ENCODE measurements around the gene MTHFD1L. TPM values are rescaled to one million over a fixed set of nuclear protein-coding genes. Genes with fewer than 3 reads are reported as not detected.

The MTHFD1L gene
- total RNA-seq, 4 donors from 2014 or later = 2.4 to 19.2 (median 8.0) TPM

DNA sequence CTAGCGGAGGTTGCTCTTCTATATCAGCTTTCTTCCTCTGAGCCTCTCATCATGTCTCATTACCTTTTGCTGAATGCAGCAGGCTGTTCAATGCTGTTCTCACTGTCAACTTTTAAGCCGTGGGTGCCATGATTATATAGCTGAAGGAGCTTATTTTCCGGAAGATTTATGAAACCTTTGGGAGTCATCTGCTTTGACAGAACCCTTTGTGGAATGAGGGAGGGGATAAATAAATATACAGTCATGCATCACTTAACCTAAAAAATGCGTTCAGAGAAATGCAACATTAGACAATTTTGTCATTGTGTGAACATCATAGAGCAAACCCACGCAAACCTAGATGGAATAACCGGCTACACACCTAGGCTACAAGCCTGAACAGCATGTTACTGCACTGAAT is 272.0 kb downstream of the MTHFD1L start:
- no peak overlapping the region for H3K4me3 ChIP-seq
- H3K36me3 ChIP-seq = no peaks in the 10 kb centered on the region
- no peaks in the 10 kb centered on the region for H3K27me3 ChIP-seq
- intact Hi-C loops (cut with DNase I) = no loop called here
- no peaks in the 10 kb centered on the region for H3K9me3 ChIP-seq
- WGBS, 2 donors = 43 to 69% methylated on average over 6 of the region's 6 CpGs
- H3K27ac ChIP-seq = no peak overlapping the region
- peaks cover 0 to 14% (median 3%) of the 10 kb centered on the region in 3 donors for H3K4me1 ChIP-seq
- no peak for DNase-seq
- TF ChIP-seq, protein P1, sequence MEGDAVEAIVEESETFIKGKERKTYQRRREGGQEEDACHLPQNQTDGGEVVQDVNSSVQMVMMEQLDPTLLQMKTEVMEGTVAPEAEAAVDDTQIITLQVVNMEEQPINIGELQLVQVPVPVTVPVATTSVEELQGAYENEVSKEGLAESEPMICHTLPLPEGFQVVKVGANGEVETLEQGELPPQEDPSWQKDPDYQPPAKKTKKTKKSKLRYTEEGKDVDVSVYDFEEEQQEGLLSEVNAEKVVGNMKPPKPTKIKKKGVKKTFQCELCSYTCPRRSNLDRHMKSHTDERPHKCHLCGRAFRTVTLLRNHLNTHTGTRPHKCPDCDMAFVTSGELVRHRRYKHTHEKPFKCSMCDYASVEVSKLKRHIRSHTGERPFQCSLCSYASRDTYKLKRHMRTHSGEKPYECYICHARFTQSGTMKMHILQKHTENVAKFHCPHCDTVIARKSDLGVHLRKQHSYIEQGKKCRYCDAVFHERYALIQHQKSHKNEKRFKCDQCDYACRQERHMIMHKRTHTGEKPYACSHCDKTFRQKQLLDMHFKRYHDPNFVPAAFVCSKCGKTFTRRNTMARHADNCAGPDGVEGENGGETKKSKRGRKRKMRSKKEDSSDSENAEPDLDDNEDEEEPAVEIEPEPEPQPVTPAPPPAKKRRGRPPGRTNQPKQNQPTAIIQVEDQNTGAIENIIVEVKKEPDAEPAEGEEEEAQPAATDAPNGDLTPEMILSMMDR (IDR thresholded peaks at IDR 0.05) = no peak
- no peak for TF ChIP-seq POLR2A (IDR thresholded peaks at IDR 0.05)

DNA sequence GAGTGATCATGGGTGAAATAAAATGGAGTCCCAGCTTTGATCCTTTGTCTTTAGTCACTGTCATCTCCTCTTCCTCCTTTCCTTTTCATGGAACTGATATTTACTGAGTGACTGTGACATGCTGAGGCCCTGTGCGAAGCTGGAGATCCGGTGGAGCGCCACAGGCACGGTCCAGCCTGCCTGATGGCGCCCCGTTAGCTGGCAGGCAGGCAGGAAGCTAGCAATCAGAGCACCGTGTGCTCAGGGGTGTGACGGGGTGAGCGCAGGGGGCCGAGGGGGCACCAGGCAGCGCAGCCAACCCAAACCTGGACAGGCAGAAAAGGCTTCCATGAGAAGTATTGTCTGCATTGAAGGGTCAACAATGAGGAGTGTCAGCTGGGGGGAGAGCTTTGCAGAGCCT is 274.0 kb downstream of the MTHFD1L start:
- DNase-seq = no peak
- WGBS, 2 donors = 92 to 94% methylated on average over 9 to 10 of the region's 11 CpGs
- Histone ChIP-seq H3K36me3 (no peaks in the 10 kb centered on the region), H3K4me1 (peaks cover 0 to 14% (median 3%) of the 10 kb centered on the region in 3 donors), H3K27me3 (no peaks in the 10 kb centered on the region), H3K27ac (no peak overlapping the region), H3K4me3 (no peak overlapping the region), H3K9me3 (no peaks in the 10 kb centered on the region)
- intact Hi-C loops (cut with DNase I) = no loop called here
- no peak for TF ChIP-seq POLR2A (IDR thresholded peaks at IDR 0.05)

DNA sequence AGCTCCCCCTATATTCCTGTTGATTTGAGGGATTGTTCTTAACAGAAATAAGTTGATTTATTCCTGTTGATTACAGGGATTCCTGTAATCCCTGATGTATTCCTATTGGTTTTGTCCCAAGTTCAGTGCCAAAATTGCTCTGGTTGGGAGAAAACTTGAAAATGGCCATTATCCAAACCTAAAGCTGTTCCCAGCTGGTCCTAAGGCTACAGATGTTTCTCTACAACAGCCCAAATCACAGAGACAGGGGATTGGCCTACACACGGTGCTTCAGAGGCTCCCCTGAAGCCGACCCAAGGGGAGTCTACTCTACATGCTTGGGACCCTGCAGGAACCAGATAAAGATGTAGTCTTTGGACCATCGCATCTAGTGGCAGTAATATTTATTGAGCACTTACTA is 275.3 kb downstream of the MTHFD1L start:
- TF ChIP-seq, protein P1 (IDR thresholded peaks at IDR 0.05) = no peak
- TF ChIP-seq POLR2A (IDR thresholded peaks at IDR 0.05) = no peak
- DNase-seq = no peak
- WGBS, 2 donors = 80 to 88% methylated on average over 3 of the region's 3 CpGs
- Histone ChIP-seq H3K4me3 (no peak overlapping the region), H3K36me3 (no peaks in the 10 kb centered on the region), H3K27me3 (no peaks in the 10 kb centered on the region), H3K4me1 (peaks cover 0 to 14% (median 3%) of the 10 kb centered on the region in 3 donors), H3K27ac (no peak overlapping the region), H3K9me3 (no peaks in the 10 kb centered on the region)
- intact Hi-C loops (cut with DNase I) = no loop called here

DNA sequence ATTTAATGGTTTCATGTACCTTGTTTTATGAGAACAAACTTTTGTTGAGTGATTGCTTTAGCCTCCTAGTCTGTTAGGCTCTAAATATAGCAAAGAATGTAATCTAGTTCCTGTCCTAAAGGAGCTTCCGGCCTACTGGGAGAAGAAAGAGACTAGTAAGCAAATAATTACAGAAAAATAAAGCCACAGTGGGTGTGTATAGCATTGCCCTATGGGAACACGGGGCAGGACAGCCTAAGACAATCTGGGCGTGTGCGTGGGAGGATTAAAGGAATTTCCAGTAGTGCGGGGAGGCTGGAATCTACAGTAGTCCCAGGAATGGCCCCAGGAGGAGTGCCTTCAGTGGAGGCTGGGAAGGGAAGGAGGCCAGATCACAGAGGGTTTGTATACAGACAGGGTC is 276.2 kb downstream of the MTHFD1L start:
- DNase-seq = no peak
- 40 to 62% methylated on average over 5 of the region's 5 CpGs for WGBS, 2 donors
- no peak for TF ChIP-seq POLR2A (IDR thresholded peaks at IDR 0.05)
- TF ChIP-seq, protein P1 (IDR thresholded peaks at IDR 0.05) = no peak

DNA sequence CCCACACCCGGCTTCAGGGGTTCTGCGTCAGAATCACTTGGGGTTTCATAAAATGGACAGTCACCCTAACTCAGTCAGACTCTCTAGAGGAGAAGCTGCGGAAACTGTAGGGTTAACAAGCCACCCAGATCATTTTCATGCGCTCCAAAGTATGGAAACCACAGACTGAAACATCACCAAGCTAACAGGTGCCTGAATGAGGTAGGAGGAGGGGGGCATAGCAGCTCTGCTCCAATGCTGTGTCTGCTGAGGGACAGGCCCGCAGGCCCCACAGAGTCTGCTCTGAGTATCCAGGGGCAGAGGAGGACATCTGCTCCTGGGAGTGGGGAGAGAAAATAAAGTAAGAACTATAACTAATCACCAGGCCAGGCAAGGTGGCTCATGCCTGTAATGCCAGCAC is 277.2 kb downstream of the MTHFD1L start:
- Histone ChIP-seq H3K9me3 (no peaks in the 10 kb centered on the region), H3K4me3 (no peak overlapping the region), H3K27me3 (no peaks in the 10 kb centered on the region), H3K36me3 (no peaks in the 10 kb centered on the region), H3K27ac (no peak overlapping the region), H3K4me1 (peaks cover 0 to 10% (median 3%) of the 10 kb centered on the region in 3 donors)
- no peak for TF ChIP-seq POLR2A (IDR thresholded peaks at IDR 0.05)
- TF ChIP-seq, protein P1 (IDR thresholded peaks at IDR 0.05) = no peak
- 87 to 93% methylated on average over 4 to 5 of the region's 5 CpGs for WGBS, 2 donors
- intact Hi-C loops (cut with DNase I) = no loop called here
- no peak for DNase-seq

More for the DNA sequence above, 276.2 kb downstream of the MTHFD1L start:
- H3K9me3 ChIP-seq = no peaks in the 10 kb centered on the region
- H3K4me1 ChIP-seq = peaks cover 0 to 10% (median 3%) of the 10 kb centered on the region in 3 donors
- no peak overlapping the region for H3K4me3 ChIP-seq
- H3K36me3 ChIP-seq = no peaks in the 10 kb centered on the region
- H3K27ac ChIP-seq = no peak overlapping the region
- no peaks in the 10 kb centered on the region for H3K27me3 ChIP-seq
- intact Hi-C loops (cut with DNase I) = no loop called here

GRCh38 chr6:151143337-151143736 is 277.8 kb downstream of the MTHFD1L start:
- Histone ChIP-seq H3K4me1 (peaks cover 0 to 10% (median 3%) of the 10 kb centered on the region in 3 donors), H3K27me3 (no peaks in the 10 kb centered on the region), H3K4me3 (no peak overlapping the region), H3K9me3 (no peaks in the 10 kb centered on the region), H3K36me3 (no peaks in the 10 kb centered on the region), H3K27ac (no peak overlapping the region)
- no peak for DNase-seq
- 55 to 61% methylated on average over 3 to 4 of the region's 4 CpGs for WGBS, 2 donors
- TF ChIP-seq POLR2A (IDR thresholded peaks at IDR 0.05) = no peak
- TF ChIP-seq, protein P1 (IDR thresholded peaks at IDR 0.05) = no peak
- intact Hi-C loops (cut with DNase I) = no loop called here
